Activated naive CD8-positive, alpha-beta T cell treated with anti-CD3 and anti-CD28 coated beads, Interleukin-2, amount 50 U/mL, for 24 hours (primary cell): ENCODE data around the gene RSL24D1.
"Not testable (repeated sequence)": the region's sequence is repeated elsewhere in the genome, so short reads cannot be mapped to it uniquely, and the experiment has no call there.

Experiments
- ATAC-seq: fragments of 150-1000 bp; cut with Tn5 transposase; one replicate; pipeline ENCODE4 v1.10.0; 2021
- DNase-seq: peaks from one replicate; pipeline ENCODE4 v3.0.0; 2021
- H3K27ac Mint-ChIP-seq: one replicate; pipeline ENCODE4 v1.8.0; 2021; ENCODE audit warnings: mild to moderate bottlenecking, mixed read lengths
- H3K27me3 Mint-ChIP-seq: one replicate; pipeline ENCODE4 v1.8.0; 2021; ENCODE audit warnings: mixed read lengths
- H3K36me3 Mint-ChIP-seq: one replicate; pipeline ENCODE4 v1.8.0; 2021; ENCODE audit warnings: low read depth, mixed read lengths
- H3K4me1 Mint-ChIP-seq: one replicate; pipeline ENCODE4 v1.8.0; 2021; ENCODE audit warnings: mixed read lengths
- H3K4me3 Mint-ChIP-seq: one replicate; pipeline ENCODE4 v1.8.0; 2021; ENCODE audit warnings: mild to moderate bottlenecking, moderate library complexity, mixed read lengths
- H3K9me3 Mint-ChIP-seq: one replicate; pipeline ENCODE4 v1.8.0; 2021; ENCODE audit warnings: mixed read lengths

The RSL24D1 gene

GRCh38 chr15:55183679-55184078 is 13.1 kb downstream of the RSL24D1 start:
- Mint-ChIP-seq H3K4me3 (no peak overlapping the region), H3K27ac (peak overlapping the region; percentile 56), H3K9me3 (no peaks in the 10 kb centered on the region), H3K36me3 (peaks cover 70% of the 10 kb centered on the region), H3K4me1 (peaks cover 20% of the 10 kb centered on the region), H3K27me3 (no peaks in the 10 kb centered on the region)
- ATAC-seq = no peak
- no peak for DNase-seq

GRCh38 chr15:55179141-55179540 is 17.6 kb downstream of the RSL24D1 start:
- H3K4me1 Mint-ChIP-seq = no peaks in the 10 kb centered on the region
- no peak overlapping the region for H3K27ac Mint-ChIP-seq
- H3K27me3 Mint-ChIP-seq = no peaks in the 10 kb centered on the region
- no peaks in the 10 kb centered on the region for H3K9me3 Mint-ChIP-seq
- peaks cover 55% of the 10 kb centered on the region for H3K36me3 Mint-ChIP-seq
- DNase-seq = no peak
- no peak for ATAC-seq
- no peak overlapping the region for H3K4me3 Mint-ChIP-seq

GRCh38 chr15:55170361-55170760 is 26.4 kb downstream of the RSL24D1 start:
- no peaks in the 10 kb centered on the region for H3K4me1 Mint-ChIP-seq
- peaks cover 9% of the 10 kb centered on the region for H3K36me3 Mint-ChIP-seq
- DNase-seq (no peak), ATAC-seq (no peak)
- H3K9me3 Mint-ChIP-seq = no peaks in the 10 kb centered on the region
- no peak overlapping the region for H3K27ac Mint-ChIP-seq
- H3K27me3 Mint-ChIP-seq = no peaks in the 10 kb centered on the region
- no peak overlapping the region for H3K4me3 Mint-ChIP-seq

DNA sequence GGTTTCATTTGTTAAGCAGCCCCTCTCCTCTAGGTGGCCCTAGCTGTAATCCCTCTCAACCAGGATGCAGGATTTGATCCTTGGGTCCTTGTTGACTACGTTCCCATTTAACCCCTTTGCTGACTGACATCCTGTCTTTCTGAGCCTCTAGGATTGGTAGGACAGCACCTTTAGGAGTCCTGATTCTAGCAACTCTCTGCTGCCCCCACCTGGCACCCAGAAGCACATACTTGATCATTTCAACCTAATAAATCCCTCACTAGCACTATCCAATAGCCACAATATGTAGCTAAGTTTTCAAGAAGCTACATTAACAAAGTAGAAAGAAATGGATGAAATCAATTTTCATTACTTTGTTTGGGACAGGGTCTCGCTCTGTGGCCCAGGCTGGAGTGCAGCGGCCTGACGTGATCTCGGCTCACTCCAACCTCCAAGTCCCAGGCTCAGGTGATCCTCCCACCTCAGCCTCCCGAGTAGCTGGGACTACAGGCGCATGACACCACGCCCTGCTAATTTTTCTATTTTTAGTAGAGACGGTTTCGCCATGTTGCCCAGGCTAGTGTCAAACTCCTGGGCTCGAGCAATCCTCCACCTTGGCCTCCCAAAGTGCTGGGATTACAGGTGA is 28.3 kb downstream of the RSL24D1 start:
- H3K4me1 Mint-ChIP-seq = no peaks in the 10 kb centered on the region
- no peak overlapping the region for H3K27ac Mint-ChIP-seq
- peaks cover 1% of the 10 kb centered on the region for H3K36me3 Mint-ChIP-seq
- H3K4me3 Mint-ChIP-seq = no peak overlapping the region
- DNase-seq (peak; percentile 72), ATAC-seq (peak; percentile 66)
- H3K9me3 Mint-ChIP-seq = no peaks in the 10 kb centered on the region
- no peaks in the 10 kb centered on the region for H3K27me3 Mint-ChIP-seq

DNA sequence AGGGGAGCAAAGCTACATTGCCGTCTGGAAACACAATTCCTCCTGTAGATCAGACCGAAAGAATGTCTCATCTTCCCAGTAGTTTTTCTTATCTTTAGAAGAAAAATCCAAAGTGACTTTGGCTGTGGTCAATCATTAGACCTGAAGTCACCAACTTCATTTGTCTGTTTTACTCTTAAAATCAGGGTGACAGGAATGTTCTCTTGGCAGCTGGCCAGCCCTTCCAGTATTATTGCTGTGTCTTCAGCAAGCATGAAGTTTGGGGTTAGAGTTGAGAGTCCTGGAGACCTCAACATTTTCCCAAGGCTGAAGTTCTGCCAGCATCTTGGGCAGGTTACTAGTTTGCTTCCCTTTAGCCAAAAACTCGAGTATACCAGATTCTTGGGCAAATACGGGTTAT is 32.5 kb downstream of the RSL24D1 start:
- no peaks in the 10 kb centered on the region for H3K4me1 Mint-ChIP-seq
- H3K9me3 Mint-ChIP-seq = no peaks in the 10 kb centered on the region
- peaks cover 2% of the 10 kb centered on the region for H3K27me3 Mint-ChIP-seq
- ATAC-seq (no peak), DNase-seq (no peak)
- H3K4me3 Mint-ChIP-seq = no peak overlapping the region
- no peak overlapping the region for H3K27ac Mint-ChIP-seq
- H3K36me3 Mint-ChIP-seq = peaks cover 1% of the 10 kb centered on the region

- H3K36me3 Mint-ChIP-seq = no peaks in the 10 kb centered on the region
- ATAC-seq (no peak), DNase-seq (no peak)
- no peak overlapping the region for H3K27ac Mint-ChIP-seq
- no peak overlapping the region for H3K4me3 Mint-ChIP-seq
- no peaks in the 10 kb centered on the region for H3K27me3 Mint-ChIP-seq
- H3K4me1 Mint-ChIP-seq = no peaks in the 10 kb centered on the region
- peaks cover 4% of the 10 kb centered on the region for H3K9me3 Mint-ChIP-seq
These were observed 45.1 kb downstream of the RSL24D1 start for GRCh38 chr15:55151631-55152030.

DNA sequence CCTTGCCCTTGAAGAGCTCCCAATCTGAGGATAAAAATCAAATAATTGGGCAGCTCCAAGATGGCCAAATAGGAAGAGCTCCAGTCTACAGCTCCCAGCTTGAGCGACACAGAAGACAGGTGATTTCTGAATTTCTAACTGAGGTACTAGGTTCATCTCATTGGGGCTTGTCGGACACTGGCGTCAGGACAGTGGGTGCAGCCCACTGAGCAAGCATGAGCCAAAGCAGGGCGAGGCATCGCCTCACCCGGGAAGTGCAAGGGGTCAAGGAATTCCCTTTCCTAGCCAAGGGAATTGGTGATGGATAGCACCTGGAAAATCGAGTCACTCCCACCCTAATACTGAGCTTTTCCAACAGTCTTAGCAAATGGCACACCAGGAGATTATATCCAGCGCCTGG is 53.6 kb downstream of the RSL24D1 start:
- H3K27me3 Mint-ChIP-seq, ATAC-seq, H3K9me3 Mint-ChIP-seq, H3K36me3 Mint-ChIP-seq, DNase-seq, H3K4me3 Mint-ChIP-seq, H3K27ac Mint-ChIP-seq, H3K4me1 Mint-ChIP-seq: not testable (repeated sequence)

DNA sequence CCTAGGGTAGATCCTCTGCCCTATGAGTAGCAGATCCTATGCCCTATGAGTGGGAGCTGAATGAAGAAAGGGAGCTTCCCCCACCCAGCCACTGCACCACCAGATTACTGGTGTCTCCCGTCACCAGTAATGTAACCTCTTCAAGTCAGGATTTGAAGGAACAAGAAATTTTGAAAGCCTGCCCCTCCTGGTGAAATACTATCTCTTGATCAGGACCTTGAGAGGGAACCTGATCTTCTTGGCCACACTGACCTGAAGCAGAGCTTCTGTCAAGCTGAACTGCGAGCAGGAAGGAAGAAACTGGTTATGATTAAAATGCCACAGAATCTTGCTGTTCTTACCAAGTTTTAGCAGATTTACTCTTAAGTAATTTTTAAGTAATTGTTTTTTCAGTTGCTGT is 62.8 kb downstream of the RSL24D1 start:
- Mint-ChIP-seq H3K27ac (no peak overlapping the region), H3K9me3 (peaks cover 20% of the 10 kb centered on the region), H3K27me3 (peaks cover 6% of the 10 kb centered on the region), H3K4me3 (no peak overlapping the region), H3K36me3 (peaks cover 2% of the 10 kb centered on the region), H3K4me1 (no peaks in the 10 kb centered on the region)
- DNase-seq (no peak), ATAC-seq (no peak)

DNA sequence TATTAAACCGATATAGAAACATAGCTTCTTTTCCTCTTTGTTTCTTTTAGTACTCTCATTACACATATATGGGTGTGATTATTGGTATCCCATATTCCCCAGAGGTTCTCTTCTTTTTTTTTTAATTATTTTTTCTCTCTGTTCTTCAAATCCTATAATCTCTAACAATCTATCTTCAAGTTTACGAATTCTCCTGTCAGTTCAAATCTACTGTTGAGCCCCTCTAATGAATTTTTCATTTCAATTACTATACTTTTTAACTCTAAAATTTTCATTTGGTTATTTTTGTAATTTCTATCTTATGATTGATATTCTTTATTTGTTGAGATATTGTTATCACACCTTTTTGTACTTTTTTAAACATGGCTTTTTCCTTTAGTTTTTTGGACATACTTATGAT is 64.1 kb downstream of the RSL24D1 start:
- Mint-ChIP-seq H3K36me3 (peaks cover 2% of the 10 kb centered on the region), H3K9me3 (peaks cover 20% of the 10 kb centered on the region), H3K4me1 (no peaks in the 10 kb centered on the region), H3K27ac (no peak overlapping the region), H3K4me3 (no peak overlapping the region), H3K27me3 (peaks cover 3% of the 10 kb centered on the region)
- ATAC-seq (no peak), DNase-seq (no peak)
